Memory B cell (primary cell): ENCODE results near the gene EFCAB7.

Source experiments
- ATAC-seq: fragments of 150-1000 bp; cut with Tn5 transposase; 2 replicates; pipeline ENCODE4 v1.10.0; 2021; ENCODE audit warnings: low read depth, mild to moderate bottlenecking, moderate library complexity
- DNase-seq, 2 donors: peaks; one replicate each; pipeline ENCODE4 v3.0.0; 2022; ENCODE audit warnings: low spot score in 2 of 2
- H3K27ac Mint-ChIP-seq: one replicate; pipeline ENCODE4 v1.8.0; 2022; ENCODE audit warnings: mild to moderate bottlenecking, moderate library complexity, mixed read lengths
- H3K27me3 Mint-ChIP-seq: one replicate; pipeline ENCODE4 v1.8.0; 2022; ENCODE audit warnings: mixed read lengths
- H3K36me3 Mint-ChIP-seq: one replicate; pipeline ENCODE4 v1.8.0; 2022; ENCODE audit warnings: mild to moderate bottlenecking, mixed read lengths
- H3K4me1 Mint-ChIP-seq: one replicate; pipeline ENCODE4 v1.8.0; 2022; ENCODE audit warnings: mixed read lengths
- H3K4me3 Mint-ChIP-seq: one replicate; pipeline ENCODE4 v1.8.0; 2022; ENCODE audit warnings: mild to moderate bottlenecking, moderate library complexity, mixed read lengths
- H3K9me3 Mint-ChIP-seq: one replicate; pipeline ENCODE4 v1.8.0; 2022; ENCODE audit warnings: mixed read lengths

Gene EFCAB7

DNA sequence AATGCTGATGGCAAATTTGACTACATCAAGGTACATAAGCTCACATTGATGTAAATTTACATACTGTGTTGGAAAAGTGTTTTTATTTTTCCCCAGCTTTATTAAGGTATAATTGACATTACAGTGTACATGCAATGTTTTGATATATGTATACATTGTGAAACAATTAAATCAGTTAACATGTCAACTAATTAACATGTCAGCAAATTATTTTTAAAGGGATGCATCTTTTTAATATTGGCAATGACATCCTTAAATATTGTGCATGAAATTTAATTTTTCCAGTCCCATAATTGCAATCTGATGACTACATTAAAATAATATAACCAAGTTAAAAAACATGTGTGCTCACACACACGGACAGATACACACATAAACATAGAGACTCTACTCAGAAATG is 9.4 kb downstream of the EFCAB7 start:
- Mint-ChIP-seq H3K27ac (no peak overlapping the region), H3K36me3 (peaks cover 6% of the 10 kb centered on the region), H3K27me3 (no peaks in the 10 kb centered on the region), H3K4me3 (no peak overlapping the region), H3K4me1 (no peaks in the 10 kb centered on the region), H3K9me3 (no peaks in the 10 kb centered on the region)
- DNase-seq (no peak), ATAC-seq (no peak)

DNA sequence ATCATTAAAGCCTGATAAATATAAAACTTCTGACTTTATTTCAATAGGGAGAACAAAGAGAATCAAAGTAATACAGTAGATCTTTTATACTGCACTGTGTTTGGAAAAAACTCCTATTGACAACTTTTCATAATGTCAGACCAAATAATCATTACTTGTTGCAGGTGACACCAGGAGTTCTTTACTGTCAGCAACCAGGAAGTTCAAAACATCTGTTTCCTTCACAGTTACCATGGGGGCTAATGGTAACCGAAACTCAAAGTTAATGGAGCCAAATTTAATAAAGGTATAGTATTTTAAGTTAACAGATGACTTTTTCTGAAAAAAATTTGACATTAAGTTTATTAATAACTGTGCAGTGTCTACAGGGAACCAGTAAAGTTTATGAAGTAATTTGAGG is 10.6 kb downstream of the EFCAB7 start:
- DNase-seq (no peak), ATAC-seq (no peak)
- no peak overlapping the region for H3K27ac Mint-ChIP-seq
- no peak overlapping the region for H3K4me3 Mint-ChIP-seq
- H3K36me3 Mint-ChIP-seq = peaks cover 4% of the 10 kb centered on the region
- no peaks in the 10 kb centered on the region for H3K4me1 Mint-ChIP-seq
- H3K9me3 Mint-ChIP-seq = no peaks in the 10 kb centered on the region
- H3K27me3 Mint-ChIP-seq = no peaks in the 10 kb centered on the region

DNA sequence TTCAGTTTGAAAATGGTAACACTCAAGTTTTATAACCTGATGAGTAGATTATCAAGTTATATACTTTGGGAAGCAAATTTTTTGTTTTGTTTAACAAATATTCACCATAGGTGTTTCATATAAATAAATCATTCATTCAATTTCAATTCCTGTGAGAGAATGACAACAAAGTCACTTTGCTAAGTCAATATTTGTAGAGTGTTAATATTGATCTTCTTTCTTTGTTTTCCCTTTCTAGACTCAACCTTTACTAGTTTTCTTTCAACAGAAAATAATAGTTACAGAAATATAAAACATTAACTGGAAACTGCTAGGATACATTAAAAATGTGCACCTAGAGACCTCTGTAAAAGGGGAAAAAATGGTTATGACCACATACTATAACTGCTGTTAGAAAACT is 11.1 kb downstream of the EFCAB7 start:
- Mint-ChIP-seq H3K36me3 (peaks cover 4% of the 10 kb centered on the region), H3K27ac (no peak overlapping the region), H3K4me1 (no peaks in the 10 kb centered on the region), H3K4me3 (no peak overlapping the region), H3K27me3 (no peaks in the 10 kb centered on the region), H3K9me3 (no peaks in the 10 kb centered on the region)
- ATAC-seq (no peak), DNase-seq (no peak)

DNA sequence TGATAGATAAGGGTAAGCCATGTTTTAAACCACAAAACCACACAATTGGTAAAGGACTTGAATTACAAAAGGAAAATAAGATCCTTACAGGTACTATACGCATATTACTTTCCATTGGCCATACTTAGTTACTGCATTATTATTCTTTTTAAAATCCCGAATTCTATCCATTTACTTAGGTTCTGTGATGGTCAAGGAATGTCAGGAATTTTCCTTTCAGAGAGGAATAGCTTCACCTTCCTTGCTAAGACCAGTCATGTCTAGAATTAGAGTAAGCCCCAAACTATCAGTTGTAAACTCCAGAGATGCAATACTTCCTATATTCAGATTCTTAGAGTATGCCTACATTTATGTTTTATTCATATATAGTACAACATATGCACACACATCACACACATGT is 13.7 kb downstream of the EFCAB7 start:
- Mint-ChIP-seq H3K36me3 (peaks cover 4% of the 10 kb centered on the region), H3K27me3 (no peaks in the 10 kb centered on the region), H3K4me3 (no peak overlapping the region), H3K27ac (no peak overlapping the region), H3K4me1 (no peaks in the 10 kb centered on the region), H3K9me3 (no peaks in the 10 kb centered on the region)
- ATAC-seq (no peak), DNase-seq (no peak)

DNA sequence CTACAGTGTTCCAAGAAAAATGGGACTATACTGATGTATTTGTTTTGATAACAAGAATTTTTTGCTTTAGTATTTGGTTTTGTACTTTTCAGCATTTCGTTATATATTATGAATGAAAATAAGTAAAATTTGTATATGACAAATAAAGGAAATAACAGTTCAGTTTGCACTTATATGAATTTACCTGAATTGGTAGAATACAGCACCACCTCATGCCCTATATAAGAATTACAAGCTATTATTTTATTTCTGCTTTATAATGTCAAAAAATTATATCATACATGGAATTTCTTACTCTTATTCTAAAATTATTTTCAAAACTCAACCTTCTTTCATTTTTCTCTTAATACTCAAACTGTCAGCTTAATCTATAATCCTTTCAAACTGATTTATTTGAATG is 14.6 kb downstream of the EFCAB7 start:
- H3K4me1 Mint-ChIP-seq = no peaks in the 10 kb centered on the region
- H3K4me3 Mint-ChIP-seq = no peak overlapping the region
- H3K9me3 Mint-ChIP-seq = no peaks in the 10 kb centered on the region
- ATAC-seq (no peak), DNase-seq (no peak)
- no peak overlapping the region for H3K27ac Mint-ChIP-seq
- H3K27me3 Mint-ChIP-seq = no peaks in the 10 kb centered on the region
- peaks cover 5% of the 10 kb centered on the region for H3K36me3 Mint-ChIP-seq

DNA sequence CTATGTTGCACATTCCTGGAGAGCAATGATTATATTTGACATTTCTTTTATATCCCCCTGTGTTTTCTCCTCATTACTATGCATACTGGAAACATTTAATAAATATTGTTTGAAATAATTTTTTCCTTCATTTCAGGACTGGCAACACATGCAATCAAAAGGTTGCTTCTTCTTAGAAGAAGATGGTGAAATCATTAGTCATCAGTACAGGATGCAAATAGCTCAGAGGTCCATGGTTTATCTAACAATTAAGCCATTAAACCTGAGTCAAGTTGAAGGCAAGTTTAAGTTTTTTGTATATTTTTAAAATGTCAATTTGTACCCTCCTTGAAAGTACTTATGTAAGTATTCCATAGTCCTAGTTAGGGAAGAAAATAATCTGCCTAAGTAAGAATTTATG is 22.5 kb downstream of the EFCAB7 start:
- H3K9me3 Mint-ChIP-seq = no peaks in the 10 kb centered on the region
- H3K36me3 Mint-ChIP-seq = peaks cover 17% of the 10 kb centered on the region
- no peak overlapping the region for H3K4me3 Mint-ChIP-seq
- no peaks in the 10 kb centered on the region for H3K27me3 Mint-ChIP-seq
- no peak for ATAC-seq
- H3K4me1 Mint-ChIP-seq = no peaks in the 10 kb centered on the region
- no peak for DNase-seq
- no peak overlapping the region for H3K27ac Mint-ChIP-seq

DNA sequence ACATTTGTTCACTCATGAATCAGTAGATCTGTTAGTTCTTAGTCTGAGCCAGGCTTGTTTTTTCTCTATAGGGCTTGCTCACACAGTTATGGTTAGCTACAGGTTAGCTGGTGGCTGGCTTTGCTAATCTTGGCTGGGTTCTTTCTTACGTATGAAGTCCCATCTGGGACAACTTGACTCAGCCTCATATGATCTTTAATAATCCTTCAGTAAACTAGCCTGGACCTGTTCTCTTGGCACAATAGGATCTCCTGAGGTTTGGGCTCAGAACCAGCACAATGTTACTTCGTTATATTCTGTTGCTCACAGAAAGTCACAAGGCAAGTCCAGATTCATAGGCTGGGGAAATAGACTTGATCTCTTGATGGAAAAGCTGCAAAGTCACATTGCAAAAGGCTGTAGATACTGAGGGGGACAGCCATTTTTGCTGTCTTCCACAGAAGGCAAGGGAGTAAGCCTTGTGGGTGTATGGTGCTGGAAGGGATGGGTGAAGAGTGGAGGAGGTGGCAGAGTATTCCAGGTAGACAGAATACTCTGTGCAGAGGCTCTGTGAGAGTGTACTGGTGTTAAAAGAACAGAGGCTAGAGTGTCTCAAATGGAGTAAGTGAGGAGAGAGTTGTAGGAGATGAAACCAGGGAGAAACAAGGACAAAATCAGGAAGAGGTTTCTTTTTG is 24.4 kb downstream of the EFCAB7 start:
- DNase-seq = no peak

DNA sequence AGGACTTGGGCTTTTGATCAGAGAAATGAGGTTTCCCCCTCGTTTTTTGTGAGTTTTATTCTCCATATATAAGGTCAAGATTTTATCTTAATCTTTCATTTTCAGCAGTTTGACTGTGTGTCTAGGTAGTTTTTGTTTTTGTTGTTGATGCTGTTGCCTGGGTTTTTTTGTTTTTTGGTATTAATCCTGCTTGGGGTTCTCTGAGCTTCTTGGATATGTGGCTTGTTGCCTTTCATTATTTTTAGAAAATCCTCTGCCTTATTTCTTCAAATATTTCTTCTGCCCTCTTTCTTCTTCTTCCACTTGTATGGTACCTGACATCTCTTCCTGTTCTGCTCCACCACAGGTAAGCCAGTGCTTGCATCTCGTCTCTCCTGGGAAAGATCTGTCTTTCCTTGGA is 25.0 kb downstream of the EFCAB7 start:
- H3K27ac Mint-ChIP-seq = no peak overlapping the region
- ATAC-seq (no peak), DNase-seq (no peak)
- H3K27me3 Mint-ChIP-seq = no peaks in the 10 kb centered on the region
- H3K4me1 Mint-ChIP-seq = no peaks in the 10 kb centered on the region
- no peaks in the 10 kb centered on the region for H3K9me3 Mint-ChIP-seq
- H3K4me3 Mint-ChIP-seq = no peak overlapping the region
- peaks cover 15% of the 10 kb centered on the region for H3K36me3 Mint-ChIP-seq

More for the DNA sequence above, 24.4 kb downstream of the EFCAB7 start:
- no peak for ATAC-seq
- H3K27me3 Mint-ChIP-seq = no peaks in the 10 kb centered on the region
- H3K4me3 Mint-ChIP-seq = no peak overlapping the region
- no peak overlapping the region for H3K27ac Mint-ChIP-seq
- no peaks in the 10 kb centered on the region for H3K9me3 Mint-ChIP-seq
- H3K36me3 Mint-ChIP-seq = peaks cover 15% of the 10 kb centered on the region
- H3K4me1 Mint-ChIP-seq = no peaks in the 10 kb centered on the region

DNA sequence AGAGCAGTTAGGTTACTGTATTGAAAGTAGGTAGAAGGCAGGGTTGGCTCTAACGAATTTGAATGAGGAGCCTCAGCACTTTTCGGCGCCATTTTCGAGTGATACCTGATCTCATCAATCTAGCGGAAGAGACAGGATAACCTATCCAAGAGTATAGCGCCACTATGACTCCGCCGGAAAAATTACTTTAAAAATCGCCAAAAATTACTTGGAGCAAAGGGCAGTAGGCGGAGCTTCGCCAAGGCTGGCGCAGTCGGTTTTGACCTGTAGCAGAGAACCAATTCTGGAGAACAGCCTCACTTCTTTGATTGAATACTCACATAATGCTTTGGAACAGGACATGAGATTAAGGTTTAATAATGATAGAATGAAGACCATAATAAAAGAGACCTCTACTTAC is 25.6 kb downstream of the EFCAB7 start:
- DNase-seq (no peak), ATAC-seq (no peak)
- Mint-ChIP-seq H3K4me1 (no peaks in the 10 kb centered on the region), H3K9me3 (no peaks in the 10 kb centered on the region), H3K36me3 (peaks cover 15% of the 10 kb centered on the region), H3K27me3 (no peaks in the 10 kb centered on the region), H3K27ac (no peak overlapping the region), H3K4me3 (no peak overlapping the region)

DNA sequence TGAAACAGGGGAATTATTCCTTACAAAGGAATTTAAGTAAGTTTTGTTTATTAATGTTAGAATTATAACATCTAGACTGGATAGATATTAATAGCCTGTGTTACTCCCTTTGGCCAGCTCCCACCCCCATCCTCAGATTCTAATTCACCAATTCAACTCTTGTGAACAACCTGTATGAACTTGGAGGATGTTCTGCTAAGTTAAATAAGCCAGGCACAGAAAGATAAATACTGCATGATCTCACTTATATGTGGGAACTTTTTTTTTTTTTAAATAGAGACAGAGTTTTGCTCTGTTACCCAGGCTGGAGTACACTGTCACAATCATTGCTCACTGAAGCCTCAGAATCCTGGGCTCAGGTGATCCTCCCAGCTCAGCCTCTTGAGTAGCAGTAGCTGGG is 32.2 kb downstream of the EFCAB7 start:
- H3K27me3 Mint-ChIP-seq = no peaks in the 10 kb centered on the region
- no peak overlapping the region for H3K27ac Mint-ChIP-seq

DNA sequence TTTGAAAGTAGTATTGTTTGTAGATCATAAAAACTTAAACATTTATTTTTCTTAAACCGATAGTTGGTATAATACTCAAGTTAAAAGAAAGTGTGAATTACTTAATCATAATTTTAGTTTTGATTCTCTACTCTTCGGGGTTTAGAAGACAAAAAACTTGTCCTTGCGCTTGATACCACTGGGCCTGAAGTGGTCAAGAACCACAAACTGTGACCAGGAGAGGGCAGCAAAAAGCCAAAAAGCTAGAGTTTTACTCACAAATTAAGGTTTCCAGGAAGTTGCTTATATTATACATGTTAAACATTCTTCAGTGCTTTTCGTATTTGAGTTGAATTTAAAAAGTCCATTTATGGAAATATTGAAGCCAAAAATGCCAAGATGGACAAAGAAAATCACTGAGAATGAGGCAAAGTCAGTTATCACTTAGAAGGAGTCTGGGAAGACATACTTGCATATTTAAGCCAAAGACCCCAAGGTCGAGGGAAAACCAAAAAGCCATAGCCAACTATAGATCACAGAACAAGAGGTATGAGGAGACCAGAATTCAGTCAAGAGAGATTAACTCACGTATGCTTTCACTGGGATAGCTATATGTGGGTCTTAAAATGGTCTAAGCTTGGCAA is 34.2 kb downstream of the EFCAB7 start:
- Mint-ChIP-seq H3K4me1 (no peaks in the 10 kb centered on the region), H3K27me3 (no peaks in the 10 kb centered on the region), H3K9me3 (no peaks in the 10 kb centered on the region), H3K36me3 (peaks cover 6% of the 10 kb centered on the region), H3K4me3 (no peak overlapping the region), H3K27ac (no peak overlapping the region)
- no peak for DNase-seq
- ATAC-seq = no peak

More for the DNA sequence above, 32.2 kb downstream of the EFCAB7 start:
- DNase-seq = no peak
- Mint-ChIP-seq H3K36me3 (peaks cover 9% of the 10 kb centered on the region), H3K9me3 (no peaks in the 10 kb centered on the region), H3K4me1 (no peaks in the 10 kb centered on the region), H3K4me3 (no peak overlapping the region)
- no peak for ATAC-seq

DNA sequence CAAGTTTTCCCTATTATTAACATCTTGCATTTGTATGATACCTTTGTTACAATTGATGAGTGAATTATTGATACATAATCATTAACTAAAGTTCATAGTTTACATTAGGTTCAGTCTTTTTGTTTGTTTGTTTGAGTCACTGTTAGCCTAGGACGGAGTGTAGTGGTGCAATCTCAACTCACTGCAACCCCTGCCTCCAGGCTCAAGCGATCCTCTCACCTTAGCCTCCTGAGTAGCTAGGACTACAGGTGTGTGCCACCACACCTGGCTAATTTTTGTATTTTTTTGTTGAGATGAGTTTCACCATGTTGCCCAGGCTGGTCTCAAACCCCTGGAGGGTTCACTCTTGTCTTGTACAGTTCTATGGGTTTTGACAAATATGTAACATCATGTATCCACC is 36.0 kb downstream of the EFCAB7 start:
- H3K27ac Mint-ChIP-seq = no peak overlapping the region
- no peaks in the 10 kb centered on the region for H3K27me3 Mint-ChIP-seq
- no peak for ATAC-seq
- H3K4me1 Mint-ChIP-seq = no peaks in the 10 kb centered on the region
- H3K9me3 Mint-ChIP-seq = no peaks in the 10 kb centered on the region
- peaks cover 6% of the 10 kb centered on the region for H3K36me3 Mint-ChIP-seq
- DNase-seq = no peak
- H3K4me3 Mint-ChIP-seq = no peak overlapping the region

DNA sequence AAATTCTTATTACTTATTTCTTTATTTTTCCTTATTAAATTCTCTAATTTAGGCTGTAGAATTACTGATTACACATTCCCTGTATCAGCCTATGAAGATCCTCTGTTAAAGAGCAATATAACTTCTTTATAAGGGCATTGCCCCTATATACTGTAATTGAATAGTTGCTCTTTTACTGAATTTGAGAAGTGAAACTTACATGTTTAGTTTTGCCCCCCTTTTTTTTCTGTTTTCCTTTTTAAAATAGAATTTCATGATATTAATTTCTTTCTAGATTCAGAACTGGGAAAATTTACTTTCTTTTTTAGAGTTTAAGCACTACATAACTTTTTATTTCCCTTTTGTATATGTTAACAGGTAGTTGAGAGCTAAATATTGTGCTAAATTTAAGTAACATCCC is 40.4 kb downstream of the EFCAB7 start:
- no peak overlapping the region for H3K27ac Mint-ChIP-seq
- no peak overlapping the region for H3K4me3 Mint-ChIP-seq
- peaks cover 9% of the 10 kb centered on the region for H3K36me3 Mint-ChIP-seq
- ATAC-seq = no peak
- no peaks in the 10 kb centered on the region for H3K4me1 Mint-ChIP-seq
- H3K9me3 Mint-ChIP-seq = peaks cover 2% of the 10 kb centered on the region
- H3K27me3 Mint-ChIP-seq = no peaks in the 10 kb centered on the region
- DNase-seq = no peak

DNA sequence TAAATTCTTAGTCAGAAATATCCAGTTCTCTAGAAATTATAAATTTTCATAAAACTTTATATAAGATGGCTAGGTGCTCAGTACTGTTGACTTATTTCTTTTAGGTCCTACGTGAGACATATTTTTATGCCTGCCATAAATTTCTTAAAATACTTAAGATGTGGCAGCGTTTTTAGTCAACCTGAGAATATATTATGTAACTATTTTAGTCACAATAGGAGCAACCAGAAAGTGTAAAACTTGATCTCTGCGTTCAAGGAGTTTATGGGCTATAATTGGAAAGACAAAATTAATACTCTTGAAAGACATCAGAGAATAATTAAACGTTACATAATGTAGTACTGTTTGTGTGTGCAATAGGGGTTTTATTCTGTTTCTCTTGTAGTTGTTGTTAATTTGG is 45.7 kb downstream of the EFCAB7 start:
- Mint-ChIP-seq H3K9me3 (peaks cover 2% of the 10 kb centered on the region), H3K36me3 (peaks cover 4% of the 10 kb centered on the region), H3K4me1 (no peaks in the 10 kb centered on the region), H3K27ac (no peak overlapping the region), H3K4me3 (no peak overlapping the region), H3K27me3 (no peaks in the 10 kb centered on the region)
- DNase-seq (no peak), ATAC-seq (no peak)

DNA sequence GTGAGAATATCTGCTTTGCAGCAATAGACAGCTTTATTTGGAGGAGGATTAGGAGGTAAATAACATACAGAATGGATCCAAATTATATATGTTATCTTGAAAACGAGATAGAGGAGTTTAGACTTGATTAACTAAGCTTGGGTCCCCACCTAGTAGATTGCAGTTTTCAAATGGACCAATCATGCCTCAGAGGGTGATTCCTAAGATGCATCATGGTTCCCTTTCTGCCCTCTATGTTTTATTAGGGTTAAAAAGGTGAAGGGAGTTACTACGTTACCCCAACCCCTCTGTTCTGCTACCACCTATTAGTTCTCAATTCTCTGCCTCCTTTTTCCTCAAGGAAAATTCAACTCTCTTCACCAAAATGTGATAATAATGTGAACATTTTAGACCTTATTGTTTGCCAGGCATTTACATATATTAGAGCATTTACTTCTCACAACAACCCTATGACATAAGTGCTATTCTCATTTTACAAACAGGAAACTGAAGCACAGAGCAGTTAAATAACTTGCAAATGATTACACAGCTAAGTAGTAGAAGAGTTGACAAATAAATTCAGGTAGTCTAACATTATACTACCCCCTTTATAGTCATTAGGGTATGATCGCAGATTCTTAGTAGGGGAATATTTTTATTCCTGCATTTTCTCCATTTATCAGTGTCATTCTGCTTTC is 46.5 kb downstream of the EFCAB7 start:
- ATAC-seq (no peak), DNase-seq (no peak)
- no peak overlapping the region for H3K27ac Mint-ChIP-seq
- peaks cover 2% of the 10 kb centered on the region for H3K9me3 Mint-ChIP-seq
- H3K4me1 Mint-ChIP-seq = no peaks in the 10 kb centered on the region
- peaks cover 2% of the 10 kb centered on the region for H3K36me3 Mint-ChIP-seq
- no peak overlapping the region for H3K4me3 Mint-ChIP-seq
- H3K27me3 Mint-ChIP-seq = no peaks in the 10 kb centered on the region
